GM19239 (cell line): ENCODE data around the gene SLC2A4.

ENCODE experiments used
- DNase-seq: peaks from one replicate; pipeline ENCODE4 v3.0.0; 2011; ENCODE audit warnings: low spot score; ENCODE audit not compliant: insufficient read length
- FAIRE-seq: peaks from 2 replicates; lab custom pipeline; 2011; peaks lifted over from hg19 to GRCh38; lab: Jason Lieb, UNC

SLC2A4 gene

DNA sequence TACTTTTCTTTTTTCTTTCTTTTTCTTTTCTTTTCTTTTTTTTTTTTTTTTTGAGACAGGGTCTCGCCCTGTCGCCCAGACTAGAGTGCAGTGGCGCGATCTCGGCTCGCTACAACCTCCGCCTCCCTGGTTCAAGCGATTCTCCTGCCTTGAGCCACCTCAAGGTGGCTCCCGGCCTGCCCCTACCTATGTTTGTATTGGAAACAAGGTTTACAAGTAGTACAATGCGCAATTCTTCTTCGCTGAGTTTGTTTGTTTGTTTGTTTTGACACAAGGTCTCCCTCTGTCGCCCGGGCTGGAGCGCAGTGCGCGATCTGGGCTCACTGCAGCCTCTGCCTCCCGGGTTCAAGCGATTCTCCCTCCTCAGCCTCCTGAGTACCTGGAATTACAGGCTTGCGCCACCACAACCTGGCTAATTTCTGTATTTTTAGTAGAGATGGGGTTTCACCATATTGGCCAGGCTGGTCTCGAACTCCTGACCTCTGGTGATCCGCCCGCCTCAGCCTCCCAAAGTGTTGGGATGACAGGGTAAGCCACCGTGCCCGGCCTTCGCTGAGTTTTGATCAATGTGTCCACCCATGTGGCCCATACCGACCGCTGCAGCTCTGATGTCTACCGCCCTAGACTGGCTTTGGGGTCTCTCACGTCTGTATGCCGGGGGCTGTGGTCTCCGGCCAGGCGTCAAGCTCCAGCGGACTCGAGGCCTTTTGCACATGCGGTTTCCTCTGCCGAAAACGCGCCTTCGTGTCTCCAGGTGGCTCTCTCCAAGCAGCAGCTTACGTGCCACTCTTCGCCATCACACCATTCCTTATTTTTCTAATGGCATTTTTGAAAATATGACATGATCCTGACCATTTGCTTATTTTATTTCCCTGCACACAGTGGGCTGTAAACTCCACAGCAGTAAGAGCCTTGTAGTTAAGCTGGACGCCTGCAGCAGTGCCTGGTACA, 14.0 kb downstream of the SLC2A4 start:
- DNase-seq: no peak
- peak; percentile 8 for FAIRE-seq

DNA sequence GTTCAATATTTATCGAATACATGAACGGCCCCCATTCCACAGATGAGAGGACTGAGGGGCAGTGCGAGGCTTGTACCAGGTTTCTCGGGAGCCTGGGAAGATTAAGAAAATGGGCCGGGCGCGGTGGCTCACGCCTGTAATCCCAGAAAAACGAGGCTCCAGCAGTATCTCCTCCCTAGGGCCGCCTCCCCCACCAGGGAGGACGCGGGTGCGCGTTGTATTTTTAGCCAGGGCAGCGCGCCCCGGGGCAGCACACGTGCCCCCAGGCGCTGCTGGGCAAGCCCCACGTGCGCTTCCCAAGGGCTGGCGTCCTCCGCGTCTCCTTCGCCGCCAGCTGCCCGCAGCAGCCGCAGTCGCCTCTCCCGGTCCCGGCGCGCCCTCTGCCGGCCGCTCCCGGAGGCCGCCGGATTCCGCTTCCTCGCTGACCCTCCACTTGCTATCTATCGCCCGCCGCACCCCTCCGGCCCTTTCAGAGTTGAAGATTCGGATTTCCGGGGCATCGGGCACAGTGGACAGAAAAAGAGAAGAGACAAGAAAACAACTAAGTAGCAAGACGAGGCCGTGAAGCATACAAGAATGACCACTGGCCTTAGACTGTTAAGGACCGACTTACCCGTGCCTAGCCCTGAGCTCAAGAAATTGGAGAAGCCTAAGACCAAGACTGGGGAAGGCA, 14.8 kb downstream of the SLC2A4 start:
- DNase-seq (peak; percentile 85), FAIRE-seq (peak; percentile 51)

DNA sequence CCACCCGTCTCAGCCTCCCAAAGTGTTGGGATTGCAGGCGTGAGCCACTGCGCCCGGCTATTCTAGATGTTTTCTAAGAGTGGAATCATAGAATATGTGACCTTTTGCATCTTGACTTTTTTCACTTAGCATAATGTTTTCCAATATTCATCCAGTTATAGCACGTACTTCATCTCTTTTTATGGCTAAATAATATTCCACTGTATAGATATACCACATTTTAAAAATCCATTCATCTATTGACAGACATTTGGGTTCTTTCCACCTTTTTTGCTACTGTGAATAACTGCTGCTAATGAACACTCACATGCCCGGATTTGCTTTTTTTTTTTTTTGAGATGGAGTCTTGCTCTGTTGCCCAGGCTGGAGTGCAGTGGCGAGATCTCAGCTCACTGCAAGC, 22.7 kb downstream of the SLC2A4 start:
- DNase-seq (no peak), FAIRE-seq (no peak)

DNA sequence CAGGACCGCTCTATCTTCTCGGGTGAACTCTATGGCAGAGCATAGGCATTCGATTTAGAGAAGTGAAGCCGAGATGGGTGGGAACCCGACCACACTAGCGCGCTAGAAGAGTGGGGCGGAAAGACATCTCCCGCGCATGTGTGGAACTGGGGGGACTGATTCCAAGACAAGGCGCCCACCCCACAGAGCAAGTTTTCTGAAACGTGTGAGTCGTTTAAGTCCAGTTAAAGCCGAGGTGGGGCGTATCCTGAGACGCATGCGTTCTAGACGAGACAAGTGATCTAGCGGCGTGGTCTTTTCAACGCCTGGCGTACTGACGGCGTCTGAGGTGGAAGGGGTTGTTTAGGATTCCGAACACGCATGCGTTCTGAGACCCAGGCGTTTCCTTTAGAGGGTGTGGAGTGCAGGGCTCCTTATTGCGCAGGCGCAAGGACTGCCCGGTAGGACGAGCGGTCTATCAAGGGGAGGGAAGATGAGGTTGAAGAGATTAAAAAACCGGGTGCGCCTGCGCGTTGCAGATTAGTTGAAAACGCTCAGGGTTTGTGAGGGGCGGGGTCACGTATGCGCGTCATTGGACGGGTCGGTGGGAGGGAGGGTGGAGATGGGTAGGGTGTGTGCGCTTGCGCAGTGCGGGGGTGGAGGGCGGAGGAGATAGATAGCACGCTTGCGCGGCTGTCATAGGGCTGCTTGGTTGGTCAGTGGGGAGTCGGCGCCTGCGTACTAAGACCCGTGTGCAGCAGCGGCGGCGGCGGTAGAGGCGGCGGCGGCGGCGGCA, 25.6 kb downstream of the SLC2A4 start, which contains the start of gene EIF5A:
Gene EIF5A (plus strand): TSS at position 718 of the 775 bp plus-strand sequence. CDS start 2,008 bp downstream, outside the sequence.
- peak; percentile 100 for FAIRE-seq
- DNase-seq: peak; percentile 91

DNA sequence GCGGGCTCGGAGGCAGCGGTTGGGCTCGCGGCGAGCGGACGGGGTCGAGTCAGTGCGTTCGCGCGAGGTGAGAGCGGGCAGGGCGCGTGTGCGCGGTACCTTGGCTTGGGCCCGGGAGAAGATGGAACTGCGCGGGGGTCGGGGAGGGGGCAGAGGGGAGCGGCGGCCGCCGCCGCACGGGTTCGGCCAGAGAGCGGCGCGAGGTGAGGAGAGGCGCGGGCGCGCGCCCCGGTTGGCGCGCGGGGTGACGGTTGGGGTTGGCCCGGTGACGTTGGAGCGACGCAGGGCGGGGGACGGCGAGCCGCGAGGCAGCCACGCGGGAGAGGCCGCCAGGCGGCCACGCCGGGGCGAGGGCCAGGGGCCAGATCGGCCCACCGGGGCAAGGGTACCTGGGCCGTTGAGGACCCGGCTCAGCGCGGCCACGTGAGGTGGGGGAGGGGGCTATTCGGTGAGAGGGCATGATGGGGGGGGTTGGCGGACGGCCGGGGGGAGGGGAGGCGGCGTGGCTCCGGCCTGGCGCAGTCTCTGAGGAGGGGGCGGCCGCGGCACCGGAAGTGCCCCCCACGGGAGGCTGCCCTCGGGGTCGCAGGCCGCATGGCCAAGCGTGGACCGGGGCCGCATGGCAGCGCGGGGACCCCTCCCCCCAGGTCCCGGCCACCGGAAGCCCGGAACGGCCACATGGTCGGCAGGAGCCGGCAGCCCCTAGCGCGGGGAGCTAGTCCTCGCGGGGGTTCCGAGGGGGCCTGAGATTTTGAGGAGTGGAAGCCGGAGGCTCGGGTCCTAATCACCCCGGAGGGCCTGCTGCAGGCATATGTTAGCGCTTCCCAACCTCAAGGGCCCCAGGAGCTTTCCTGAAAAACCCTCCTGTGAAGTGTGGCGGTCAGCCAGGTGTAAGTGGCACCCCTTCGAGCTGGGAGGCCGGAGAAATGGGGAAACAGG, 26.4 kb downstream of the SLC2A4 start:
- DNase-seq: no peak
- no peak for FAIRE-seq

DNA sequence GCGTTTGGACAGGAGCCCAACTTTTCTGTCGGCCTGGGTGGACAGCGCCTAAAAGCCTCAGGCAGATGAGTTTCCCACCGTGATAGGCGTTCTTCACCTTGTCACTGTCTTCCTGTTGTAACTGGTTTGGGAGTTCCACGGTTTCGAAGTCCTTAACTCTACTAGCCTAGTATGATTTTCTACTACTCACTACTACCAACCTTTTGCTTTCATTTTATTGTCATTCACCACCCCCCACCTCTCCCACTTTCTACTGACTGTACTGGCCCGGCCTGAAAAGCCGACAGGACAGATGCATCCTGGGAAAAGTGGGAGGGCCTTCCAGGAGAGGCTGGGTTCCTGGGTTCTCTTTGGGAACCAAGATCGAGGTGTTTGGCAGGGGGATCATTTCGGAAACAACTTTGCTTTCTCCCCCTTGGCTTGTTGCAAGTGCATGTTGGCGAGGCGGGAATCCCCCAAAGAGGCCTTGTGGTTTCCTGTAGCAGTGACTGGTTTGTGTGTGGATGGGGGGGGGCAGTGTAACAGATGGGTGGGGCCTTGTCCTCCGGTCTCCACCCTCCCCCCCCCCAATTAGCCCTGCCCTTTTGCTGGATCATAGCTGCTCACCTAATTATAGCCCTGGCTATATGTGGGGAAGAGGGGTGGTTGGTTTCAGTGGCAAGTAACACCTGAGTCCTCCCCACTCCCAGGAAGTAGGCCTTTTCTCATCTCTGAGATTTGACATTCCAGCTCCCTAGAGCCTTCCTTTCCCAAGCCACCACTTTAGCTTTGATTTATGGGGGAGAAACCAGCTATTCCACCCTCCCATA, 27.3 kb downstream of the SLC2A4 start:
- peak; percentile 59 for DNase-seq
- FAIRE-seq: peak; percentile 94

DNA sequence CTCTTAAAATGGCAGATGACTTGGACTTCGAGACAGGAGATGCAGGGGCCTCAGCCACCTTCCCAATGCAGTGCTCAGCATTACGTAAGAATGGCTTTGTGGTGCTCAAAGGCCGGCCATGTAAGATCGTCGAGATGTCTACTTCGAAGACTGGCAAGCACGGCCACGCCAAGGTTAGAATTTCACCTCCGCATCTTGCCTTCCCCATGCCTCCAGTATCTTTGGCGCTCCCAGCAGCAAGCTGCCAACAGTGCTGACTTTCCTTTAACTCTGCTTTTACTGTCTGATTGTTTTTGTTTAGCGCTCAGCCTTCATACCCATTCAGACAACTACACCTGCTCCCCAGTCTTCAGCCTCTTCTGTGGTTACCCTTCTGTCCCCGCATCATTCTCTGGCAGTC, 28.1 kb downstream of the SLC2A4 start:
- no peak for FAIRE-seq
- no peak for DNase-seq

DNA sequence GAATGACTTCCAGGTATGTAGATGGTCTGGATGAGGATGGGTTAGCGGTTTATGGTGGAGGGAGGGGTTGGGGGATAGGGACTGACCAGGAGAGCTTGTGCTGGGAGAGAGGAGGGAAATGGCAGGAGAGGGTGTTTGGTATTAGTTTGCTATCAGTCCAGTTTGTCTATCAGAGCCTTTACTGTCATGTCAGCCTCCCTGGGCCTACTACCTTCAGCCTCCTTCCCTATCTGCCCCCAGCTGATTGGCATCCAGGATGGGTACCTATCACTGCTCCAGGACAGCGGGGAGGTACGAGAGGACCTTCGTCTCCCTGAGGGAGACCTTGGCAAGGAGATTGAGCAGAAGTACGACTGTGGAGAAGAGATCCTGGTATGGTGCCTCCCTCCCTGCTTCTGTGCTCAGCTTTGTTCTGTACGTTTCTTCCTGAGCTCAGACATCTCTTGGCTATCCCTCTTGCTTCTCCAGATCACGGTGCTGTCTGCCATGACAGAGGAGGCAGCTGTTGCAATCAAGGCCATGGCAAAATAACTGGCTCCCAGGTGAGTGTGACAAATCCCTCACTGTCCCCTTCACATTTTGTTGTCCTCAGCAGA, 29.7 kb downstream of the SLC2A4 start:
- DNase-seq (no peak), FAIRE-seq (no peak)

DNA sequence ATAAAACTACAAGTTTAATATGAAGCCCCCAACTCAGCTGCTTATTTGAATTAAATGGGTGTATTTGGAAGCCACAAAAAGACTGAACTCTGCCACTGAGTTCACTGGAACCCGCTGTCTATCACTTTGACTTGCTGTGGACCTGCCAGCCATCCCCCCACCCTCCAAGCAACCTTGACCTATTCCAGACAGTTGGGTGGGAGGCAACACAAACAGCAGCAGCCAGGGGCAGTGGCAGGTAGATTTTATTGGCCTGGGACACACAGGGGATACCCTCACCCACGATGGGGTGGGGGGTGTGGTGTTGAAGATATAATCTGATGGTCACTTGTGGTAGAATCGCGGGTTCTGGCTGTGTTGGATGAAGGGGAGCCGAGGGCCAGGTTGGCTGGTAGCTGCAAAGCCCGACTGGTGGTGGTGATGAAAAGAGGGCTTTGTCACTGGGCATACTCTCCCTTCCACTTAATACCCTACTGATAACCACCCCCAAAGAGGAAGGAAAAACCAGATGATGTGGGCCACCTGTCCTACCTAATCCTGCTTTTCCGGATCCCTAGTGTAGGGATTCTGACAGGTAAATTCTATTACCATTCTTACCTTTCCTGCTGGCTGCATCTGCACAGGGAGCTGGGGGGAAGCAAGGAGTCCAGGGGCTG, 31.0 kb downstream of the SLC2A4 start:
- DNase-seq (no peak), FAIRE-seq (no peak)

DNA sequence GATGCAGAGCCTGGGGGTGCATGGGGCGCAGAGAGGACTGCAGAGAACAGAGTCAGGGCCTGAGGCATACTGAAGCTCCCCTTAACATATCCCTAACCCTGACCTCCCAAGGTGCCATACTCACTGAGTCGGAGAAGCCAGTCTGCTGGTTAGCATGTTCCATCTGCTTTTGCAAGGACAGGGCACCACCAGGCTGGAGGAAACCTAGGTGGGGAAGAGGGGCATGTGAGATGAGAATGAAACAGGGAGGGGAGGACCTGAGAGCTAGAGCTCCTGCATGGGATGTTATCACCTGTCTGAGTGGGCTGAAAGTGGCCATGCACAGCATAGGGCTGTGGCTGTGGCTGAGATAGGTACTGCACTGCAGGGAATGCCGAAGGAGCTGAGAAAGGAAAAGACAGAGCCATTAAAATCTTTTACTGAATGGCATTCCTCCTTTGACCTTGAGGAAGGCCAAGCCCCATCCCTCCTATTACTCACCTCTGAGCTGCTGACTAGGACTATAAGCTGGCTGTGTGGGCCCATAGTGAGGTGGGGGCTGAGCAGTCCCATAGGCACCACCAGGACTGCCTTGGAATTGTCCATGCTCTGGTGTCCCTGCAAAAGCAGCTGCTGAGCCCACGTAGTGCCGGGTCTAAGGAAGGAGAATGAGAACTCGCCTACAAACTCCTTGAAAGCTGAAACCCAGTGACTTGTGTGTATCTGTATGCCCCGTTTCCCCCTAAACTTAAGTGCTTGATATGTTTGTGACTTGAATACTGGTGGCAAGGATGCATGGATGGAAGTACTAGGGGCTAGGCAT, 31.8 kb downstream of the SLC2A4 start:
- DNase-seq: no peak
- no peak for FAIRE-seq

DNA sequence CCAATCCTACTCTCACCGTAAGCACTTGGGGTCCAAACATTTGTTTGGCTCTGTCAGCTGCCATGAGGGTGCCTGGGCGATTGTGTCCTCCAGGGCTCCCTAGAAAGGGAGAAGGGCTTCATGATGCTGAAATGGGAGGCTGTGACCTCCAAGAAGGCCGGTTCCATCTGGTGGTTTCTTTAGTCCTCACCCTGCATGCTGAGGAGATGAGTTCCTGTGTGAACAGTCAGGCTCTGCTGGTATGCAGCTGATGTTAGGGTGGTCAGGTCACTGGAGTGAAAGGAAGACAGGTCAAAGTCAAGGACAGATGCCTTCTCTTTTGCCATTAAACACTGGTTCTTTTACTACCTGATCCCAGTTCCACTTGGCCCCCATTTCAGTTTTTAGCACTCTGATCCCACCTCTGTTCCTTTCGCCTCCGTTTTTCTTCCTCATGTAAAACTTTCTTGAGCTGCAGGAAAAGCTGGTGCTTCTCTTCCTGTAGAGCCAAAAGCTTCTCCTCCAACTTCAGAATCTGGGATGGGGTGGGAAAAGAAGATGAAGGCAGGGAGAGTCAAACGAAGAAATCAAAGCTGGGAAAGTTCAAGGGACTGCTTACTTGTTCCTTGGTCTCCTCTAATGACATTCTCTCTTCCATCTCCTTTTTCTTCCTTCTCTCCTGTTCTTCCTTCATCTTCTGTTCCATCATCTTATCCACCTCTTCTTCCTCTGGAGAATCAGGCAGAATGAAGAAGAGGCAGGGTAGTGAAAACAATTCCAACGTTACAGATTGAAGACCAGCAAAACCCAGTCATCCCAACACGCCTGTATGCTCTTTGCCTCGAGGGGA, 32.6 kb downstream of the SLC2A4 start:
- FAIRE-seq (peak; percentile 54), DNase-seq (no peak)

DNA sequence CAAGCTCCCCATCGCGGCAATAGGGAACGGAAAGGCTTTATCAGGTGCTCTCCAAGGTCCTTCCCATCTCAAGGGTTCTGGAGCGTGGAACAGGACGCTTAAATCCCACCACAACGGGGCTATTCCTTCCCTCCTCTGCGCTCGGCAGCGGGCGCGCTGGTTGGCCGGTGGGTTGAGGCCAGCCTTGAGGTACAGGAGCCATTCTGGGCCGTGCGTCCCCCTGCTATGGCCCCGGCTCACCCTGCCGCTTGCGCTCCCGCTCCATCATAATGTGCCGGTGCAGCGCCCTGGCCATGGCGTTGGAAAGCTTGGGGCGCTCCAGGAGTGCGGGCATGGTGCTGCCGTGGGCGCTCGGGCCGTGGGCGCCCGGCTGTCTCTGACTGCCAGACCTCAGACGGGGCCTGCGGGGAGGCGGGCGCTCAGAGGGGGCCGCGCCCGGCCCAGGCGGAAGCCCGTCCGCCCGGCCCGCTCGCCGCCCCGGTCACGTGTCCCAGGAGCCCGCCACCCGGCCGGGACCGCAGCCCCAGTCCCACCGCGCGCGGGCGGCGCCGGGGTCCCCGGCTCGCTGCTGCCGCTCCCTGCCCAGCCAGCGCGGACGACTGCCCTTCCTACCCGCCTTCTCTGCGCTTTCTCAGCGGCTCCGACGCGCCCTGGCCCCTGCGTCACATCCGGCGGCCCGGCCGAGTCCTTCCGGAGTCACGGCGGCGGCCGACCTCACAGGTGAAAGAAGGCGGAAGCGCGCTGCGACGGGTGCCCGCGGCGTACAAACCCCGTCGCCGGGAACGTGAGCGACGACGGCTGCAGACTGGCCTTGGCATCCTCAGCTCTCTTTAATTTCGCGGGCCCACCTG, 33.4 kb downstream of the SLC2A4 start, which contains the start of gene GPS2:
Gene GPS2 (minus strand): TSS at position 642 of the 851 bp plus-strand sequence. CDS start 308 bp downstream, at position 334.
- peak; percentile 99 for DNase-seq
- FAIRE-seq: peak; percentile 94

DNA sequence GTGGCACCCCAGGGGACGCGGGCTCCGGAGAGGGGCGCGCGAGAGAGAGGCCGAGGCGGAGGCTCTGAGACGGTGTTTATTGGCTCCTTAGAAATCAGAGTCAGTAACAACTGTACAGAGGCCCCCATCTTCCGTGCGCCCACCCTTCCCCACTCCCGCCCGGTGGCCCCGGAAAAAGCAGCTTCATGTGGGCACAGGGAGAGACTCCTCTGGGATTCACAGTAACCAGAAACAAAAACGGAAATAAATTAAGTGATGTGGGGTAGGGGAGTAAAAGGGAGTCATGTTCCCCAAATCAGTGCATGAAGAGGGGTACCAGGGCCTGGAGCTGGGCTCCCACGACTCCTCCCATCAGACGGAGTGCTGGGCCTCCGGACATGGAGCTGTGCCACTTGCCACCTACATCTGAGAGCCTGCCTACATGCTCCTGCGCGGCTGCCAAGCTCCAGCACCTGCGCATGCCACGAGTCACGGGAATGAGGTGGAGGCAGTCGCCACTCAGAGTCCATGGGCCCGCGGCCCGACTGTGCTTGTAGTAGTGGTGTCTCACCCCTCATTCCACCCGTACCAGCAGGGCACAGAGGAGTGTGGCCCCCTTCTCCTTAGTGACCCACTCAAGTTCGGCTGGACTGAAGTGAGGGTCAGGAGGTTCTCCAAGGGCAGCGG, 34.2 kb downstream of the SLC2A4 start:
- no peak for FAIRE-seq

DNA sequence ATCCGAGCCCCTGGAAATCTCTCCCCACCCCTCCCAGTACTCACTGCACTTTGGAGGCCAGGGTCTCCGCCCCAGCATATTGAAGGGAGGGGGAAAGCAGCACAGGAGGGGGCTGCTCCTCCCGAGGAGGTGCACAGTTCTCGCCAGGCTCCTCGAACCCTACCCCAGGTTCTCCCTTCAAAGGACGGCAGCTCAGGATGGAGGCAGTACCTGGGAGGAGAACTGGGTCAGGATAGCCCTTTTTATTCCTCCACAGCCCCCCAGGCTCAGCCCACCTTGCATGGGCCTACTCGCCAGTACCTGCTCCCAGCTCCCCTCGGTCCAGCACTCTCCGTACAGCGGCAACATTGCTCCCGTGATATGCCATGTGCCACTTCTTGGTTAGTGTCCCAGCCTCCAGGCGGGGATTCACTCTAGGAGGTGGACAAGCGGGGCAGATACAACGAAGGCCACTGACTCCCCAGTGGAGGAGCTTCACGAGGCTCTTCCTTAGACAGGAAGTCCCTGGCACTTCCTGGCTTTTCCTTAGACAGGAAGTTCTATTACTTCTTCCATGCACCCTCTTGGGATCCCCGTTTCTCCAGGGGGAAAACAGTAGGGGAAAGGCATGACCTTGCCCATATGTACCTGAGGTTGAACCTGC, 35.8 kb downstream of the SLC2A4 start:
- no peak for DNase-seq
- FAIRE-seq: no peak

More for the DNA sequence above, 34.2 kb downstream of the SLC2A4 start:
- no peak for DNase-seq
